A549 (cell line): ENCODE measurements around the gene SERINC3. TPM values are rescaled to one million over a fixed set of nuclear protein-coding genes. Genes with fewer than 3 reads are reported as not detected.

ENCODE experiments used
- ATAC-seq, 2 experiments: fragments of 200-7000 bp in 1 of 2; fragments of >200 bp in 1 of 2; cut with Nextera tagmentation in 1 of 2; cut with Tn5 transposase in 1 of 2; 3 replicates each; pipeline versions ENCODE4 v1.8.0 to v1.9.1; 2018 to 2020; ENCODE audit warnings: mild to moderate bottlenecking in 1 of 2, moderate library complexity in 1 of 2
- CTCF ChIA-PET: fragments of 300-600 bp; sonication (Branson Sonifier 250); formaldehyde crosslinking; extraction: SDS; loops from one replicate; lab custom pipeline; 2021; ENCODE audit warnings: antibody characterized with exemption, inconsistent platforms; lab: Yijun Ruan, JAX
- POLR2A ChIA-PET: fragments of 350-600 bp; formaldehyde crosslinking; extraction: SDS; loops from one replicate; lab custom pipeline; 2021; ENCODE audit warnings: antibody characterized with exemption, inconsistent platforms; lab: Yijun Ruan, JAX
- DNase-seq, 2 experiments: peaks; one replicate each; pipeline versions ENCODE4 v3.0.0 to v3.0.0-alpha.2; 2011 to 2016; ENCODE audit warnings: low read depth in 1 of 2, low spot score in 1 of 2
- FAIRE-seq: peaks from 2 replicates; lab custom pipeline; 2011; peaks lifted over from hg19 to GRCh38; lab: Jason Lieb, UNC
- H3K27ac ChIP-seq, 2 experiments: fragments of >200 bp; sonication (Bioruptor Twin); formaldehyde crosslinking; 3 replicates each; pipeline ENCODE4 v1.5.1; 2016 to 2017
- H3K4me1 ChIP-seq: fragments of >200 bp; sonication (Bioruptor Twin); formaldehyde crosslinking; 3 replicates; pipeline ENCODE4 v1.6.1; 2016
- H3K4me2 ChIP-seq: fragments of >200 bp; sonication (Bioruptor Twin); formaldehyde crosslinking; 3 replicates; pipeline ENCODE4 v1.6.1; 2016
- H3K4me3 ChIP-seq: fragments of >200 bp; sonication (Bioruptor Twin); formaldehyde crosslinking; 3 replicates; pipeline ENCODE4 v1.5.1; 2016
- H3K9me3 ChIP-seq: fragments of >200 bp; sonication (Bioruptor Twin); formaldehyde crosslinking; 3 replicates; pipeline ENCODE4 v1.6.1; 2016
- BHLHE40 ChIP-seq: IDR thresholded peaks from 2 replicates; pipeline ENCODE4 v1.6.1; 2012; ENCODE audit warnings: low read depth, low read length, inconsistent platforms
- CBX2 ChIP-seq: fragments of 200-600 bp; sonication (generic); IDR thresholded peaks from 2 replicates; pipeline ENCODE4 v1.6.1; 2016; ENCODE audit warnings: low read depth, mild to moderate bottlenecking, borderline replicate concordance
- CBX8 ChIP-seq: fragments of 200-600 bp; sonication (generic); IDR thresholded peaks from 2 replicates; pipeline ENCODE4 v1.6.1; 2016
- CEBPB ChIP-seq, 2 experiments: fragments of >200 bp in 1 of 2; sonication (Bioruptor Twin) in 1 of 2; formaldehyde crosslinking in 1 of 2; IDR thresholded peaks; 2 replicates each; pipeline ENCODE4 v1.6.1; 2012 to 2016
- CHD2 ChIP-seq: fragments of 150-350 bp; IDR thresholded peaks from 2 replicates; pipeline ENCODE4 v1.6.1; 2014; ENCODE audit warnings: low read length; ENCODE audit not compliant: partially characterized antibody
- EHMT2 ChIP-seq: fragments of 200-600 bp; sonication (generic); IDR thresholded peaks from 2 replicates; pipeline ENCODE4 v1.6.1; 2016; ENCODE audit warnings: antibody characterized with exemption, low read depth, mild to moderate bottlenecking, moderate library complexity
- FOSB ChIP-seq: fragments of 250-450 bp; sonication (Bioruptor Pico); IDR thresholded peaks from 2 replicates; pipeline ENCODE4 v1.5.0; 2020; ENCODE audit warnings: mild to moderate bottlenecking, moderate library complexity
- FOSL2 ChIP-seq, 2 experiments: fragments of 450-650 bp in 1 of 2; fragments of >200 bp in 1 of 2; sonication (Bioruptor Twin) in 1 of 2; formaldehyde crosslinking; IDR thresholded peaks; 2 replicates each; pipeline versions ENCODE4 v1.5.0 to v1.6.1; 2016 to 2020; ENCODE audit warnings: mild to moderate bottlenecking in 1 of 2, moderate library complexity in 1 of 2
- HEYL ChIP-seq: fragments of 250-450 bp; sonication (Bioruptor Pico); IDR thresholded peaks from 2 replicates; pipeline ENCODE4 v1.8.0; 2021; ENCODE audit warnings: mild to moderate bottlenecking, moderate library complexity
- HOXB5 ChIP-seq: fragments of 250-450 bp; sonication (Bioruptor Pico); IDR thresholded peaks from 2 replicates; pipeline ENCODE4 v1.5.0; 2020; ENCODE audit warnings: mild to moderate bottlenecking, moderate library complexity
- KDM1A ChIP-seq: fragments of 200-600 bp; sonication (generic); IDR thresholded peaks from 2 replicates; pipeline ENCODE4 v1.6.1; 2016; ENCODE audit warnings: low read depth, mild to moderate bottlenecking
- KDM5A ChIP-seq: fragments of 200-600 bp; sonication (generic); IDR thresholded peaks from 2 replicates; pipeline ENCODE4 v1.6.1; 2016; ENCODE audit warnings: antibody characterized with exemption, mild to moderate bottlenecking
- MAFK ChIP-seq: fragments of 450-650 bp; IDR thresholded peaks from 2 replicates; pipeline ENCODE4 v1.6.1; 2014; ENCODE audit not compliant: partially characterized antibody
- MAZ ChIP-seq: fragments of 150-350 bp; IDR thresholded peaks from 2 replicates; pipeline ENCODE4 v1.6.1; 2014; ENCODE audit warnings: antibody characterized with exemption, low read depth, low read length, borderline replicate concordance
- NPAS2 ChIP-seq: fragments of 250-450 bp; sonication (Bioruptor Pico); IDR thresholded peaks from 2 replicates; pipeline ENCODE4 v1.8.0; 2022; ENCODE audit warnings: mild to moderate bottlenecking, moderate library complexity, borderline replicate concordance
- NR3C1 ChIP-seq: fragments of >200 bp; sonication (Bioruptor Twin); formaldehyde crosslinking; IDR thresholded peaks from 3 replicates; pipeline ENCODE4 v1.6.1; 2017
- PHF8 ChIP-seq: fragments of 200-600 bp; sonication (generic); IDR thresholded peaks from 2 replicates; pipeline ENCODE4 v1.6.1; 2016; ENCODE audit warnings: low read depth, mild to moderate bottlenecking, antibody characterized with exemption, moderate library complexity, borderline replicate concordance
- POLR2A ChIP-seq: IDR thresholded peaks from 2 replicates; pipeline ENCODE4 v1.6.1; 2012; ENCODE audit warnings: mild to moderate bottlenecking, low read length
- RCOR1 ChIP-seq: fragments of 150-350 bp; IDR thresholded peaks from 2 replicates; pipeline ENCODE4 v1.6.1; 2014; ENCODE audit warnings: antibody characterized with exemption, low read length, low read depth
- RFX5 ChIP-seq: fragments of 450-650 bp; IDR thresholded peaks from 2 replicates; pipeline ENCODE4 v1.7.1; 2014; ENCODE audit warnings: antibody characterized with exemption, mild to moderate bottlenecking, moderate library complexity
- RNF2 ChIP-seq: fragments of 200-600 bp; sonication (generic); IDR thresholded peaks from 2 replicates; pipeline ENCODE4 v1.6.1; 2016; ENCODE audit warnings: low read depth, mild to moderate bottlenecking, antibody characterized with exemption, moderate library complexity, borderline replicate concordance
- SMC3 ChIP-seq: fragments of >200 bp; sonication (Bioruptor Twin); formaldehyde crosslinking; IDR thresholded peaks from 3 replicates; pipeline ENCODE4 v1.6.1; 2018; ENCODE audit warnings: inconsistent platforms
- ZSCAN20 ChIP-seq: fragments of 250-450 bp; sonication (Bioruptor Pico); IDR thresholded peaks from 2 replicates; pipeline ENCODE4 v1.8.0; 2022; ENCODE audit warnings: mild to moderate bottlenecking, moderate library complexity
- WGBS: methylation state at CpG from one replicate; pipeline ENCODE4 v1.1.6; 2017; ENCODE audit errors: missing lambda C conversion rate; 5-methylcytosine and 5-hydroxymethylcytosine counted together
- polyA plus RNA-seq, 4 experiments: library from polyadenylated mRNA; depleted of rRNA in 3 of 4; stranded (reverse); fragments of >200 nt; fragmentation: RNase III in 1 of 4; extraction: RNeasy Plus Mini Kit Qiagen cat#74134 plus additional on column Dnase treatment in 1 of 4; gene quantifications; 2 replicates in 3 of 4; 3 replicates in 1 of 4; pipeline ENCODE4 v1.2.3, GENCODE V29; 2011 to 2017
- TF ChIP-seq, protein P1 (sequence below): fragments of >200 bp; sonication (Bioruptor Twin); formaldehyde crosslinking; IDR thresholded peaks from 3 replicates; pipeline ENCODE4 v1.6.1; 2016
- TF ChIP-seq, protein P2 (sequence below): fragments of >200 bp; sonication (Bioruptor Twin); formaldehyde crosslinking; IDR thresholded peaks from 2 replicates; pipeline ENCODE4 v1.6.1; 2016
- TF ChIP-seq, protein P3 (sequence below): IDR thresholded peaks from 2 replicates; pipeline ENCODE4 v1.6.1; 2012
- TF ChIP-seq, protein P4 (sequence below): fragments of 250-450 bp; sonication (Bioruptor Pico); IDR thresholded peaks from 2 replicates; pipeline ENCODE4 v1.5.0; 2020; ENCODE audit warnings: low read depth, mild to moderate bottlenecking, moderate library complexity

The SERINC3 gene
- polyA plus RNA-seq, 2 of the 4 experiments (the other 2 are of a cell fraction), result 62.9 to 159 TPM

DNA sequence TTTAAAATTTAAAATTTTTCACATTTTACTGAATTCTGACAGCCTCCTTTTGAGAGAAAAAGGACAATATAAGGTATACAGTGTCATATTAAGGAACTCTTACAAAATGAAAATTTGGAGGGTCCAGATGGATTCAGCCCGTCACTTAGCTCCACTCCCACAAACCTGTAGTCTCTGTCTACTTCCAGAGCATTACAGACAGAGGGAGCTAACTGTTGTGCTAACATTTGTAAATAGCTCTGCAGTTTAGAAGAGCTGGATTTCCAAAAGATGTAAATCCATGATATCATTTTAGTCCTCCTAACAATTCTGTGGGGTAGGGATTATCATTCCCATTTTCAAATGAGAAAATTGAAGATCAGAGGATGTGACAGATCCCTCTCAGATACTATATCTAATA, 16.1 kb upstream of the SERINC3 start:
- POLR2A ChIA-PET, result interaction anchor here (1.0 kb wide), 1 partner anchor 71 kb away, joined by 3 read pairs; no protein-coding TSS in a partner anchor
- no peak; a peak in 1 of 6 replicates for ATAC-seq
- WGBS, result 90% methylated on average over 1 of the region's 1 CpG

DNA sequence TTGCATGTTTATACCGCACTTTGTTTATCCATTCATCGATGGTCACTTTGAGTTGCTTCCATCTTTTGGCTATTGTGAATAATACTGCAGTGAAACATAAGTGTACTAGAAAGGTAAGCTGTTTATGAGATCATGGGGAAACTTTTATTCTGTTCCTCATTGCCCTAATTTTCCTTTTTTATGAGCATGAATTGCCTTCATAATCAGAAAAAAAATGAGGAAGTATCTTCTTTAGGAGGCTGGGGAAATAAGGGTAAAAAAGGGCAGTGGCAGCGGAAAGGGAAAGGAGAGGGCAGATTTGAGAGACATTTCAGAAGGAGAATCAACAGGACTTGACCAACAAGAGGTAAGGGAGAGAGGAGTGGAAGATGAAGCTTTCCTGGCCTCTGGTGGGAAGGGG, 14.3 kb upstream of the SERINC3 start:
- ChIA-PET CTCF (interaction anchor here (1.0 to 5.7 kb wide), 2 partner anchors 61 to 74 kb away, joined by 4 to 35 read pairs; partner anchors contain the start of gene TTPAL), POLR2A (no interaction called here)
- no peaks in the 10 kb centered on the region for H3K9me3 ChIP-seq
- TF ChIP-seq CEBPB (IDR thresholded peaks at IDR 0.05), result no peak
- TF ChIP-seq, protein P1, sequence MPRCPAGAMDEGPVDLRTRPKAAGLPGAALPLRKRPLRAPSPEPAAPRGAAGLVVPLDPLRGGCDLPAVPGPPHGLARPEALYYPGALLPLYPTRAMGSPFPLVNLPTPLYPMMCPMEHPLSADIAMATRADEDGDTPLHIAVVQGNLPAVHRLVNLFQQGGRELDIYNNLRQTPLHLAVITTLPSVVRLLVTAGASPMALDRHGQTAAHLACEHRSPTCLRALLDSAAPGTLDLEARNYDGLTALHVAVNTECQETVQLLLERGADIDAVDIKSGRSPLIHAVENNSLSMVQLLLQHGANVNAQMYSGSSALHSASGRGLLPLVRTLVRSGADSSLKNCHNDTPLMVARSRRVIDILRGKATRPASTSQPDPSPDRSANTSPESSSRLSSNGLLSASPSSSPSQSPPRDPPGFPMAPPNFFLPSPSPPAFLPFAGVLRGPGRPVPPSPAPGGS, result no peak
- TF ChIP-seq PHF8, result no peak
- no peak for TF ChIP-seq EHMT2
- no peak for TF ChIP-seq ZSCAN20
- TF ChIP-seq MAFK, result no peak
- no peak for TF ChIP-seq CHD2
- TF ChIP-seq HOXB5 (CRISPR knock-in tag), result no peak
- no peak for TF ChIP-seq NR3C1
- TF ChIP-seq HEYL, result no peak
- TF ChIP-seq KDM1A, result no peak
- no peak for TF ChIP-seq CBX8
- no peak for TF ChIP-seq RNF2
- peaks cover 16% of the 10 kb centered on the region; the same call in 2 of the 3 replicates for H3K4me1 ChIP-seq
- H3K27ac ChIP-seq, result no peak overlapping the region
- FAIRE-seq (no peak), ATAC-seq (no peak), DNase-seq (no peak)
- no peak overlapping the region for H3K4me2 ChIP-seq
- no peak overlapping the region for H3K4me3 ChIP-seq
- 90% methylated on average over 3 of the region's 3 CpGs for WGBS

More for the DNA sequence above, 16.1 kb upstream of the SERINC3 start:
- H3K27ac ChIP-seq, result no peak overlapping the region
- peaks cover 8% of the 10 kb centered on the region; the same call in 2 of the 3 replicates for H3K4me1 ChIP-seq
- CTCF ChIA-PET, result interaction anchor here (1.1 to 1.7 kb wide), 7 partner anchors 11 to 150 kb away, joined by 3 to 7 read pairs (median 4); no protein-coding TSS in a partner anchor
- TF ChIP-seq CBX8 (no peak), MAZ (no peak), FOSL2 (IDR thresholded peaks at IDR 0.05) (no peak), FOSL2 (CRISPR knock-in tag; IDR thresholded peaks at IDR 0.05) (no peak), NPAS2 (CRISPR knock-in tag) (no peak), HOXB5 (CRISPR knock-in tag) (no peak), RNF2 (no peak)
- TF ChIP-seq, protein P2, sequence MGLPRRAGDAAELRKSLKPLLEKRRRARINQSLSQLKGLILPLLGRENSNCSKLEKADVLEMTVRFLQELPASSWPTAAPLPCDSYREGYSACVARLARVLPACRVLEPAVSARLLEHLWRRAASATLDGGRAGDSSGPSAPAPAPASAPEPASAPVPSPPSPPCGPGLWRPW, result no peak
- TF ChIP-seq, protein P3, sequence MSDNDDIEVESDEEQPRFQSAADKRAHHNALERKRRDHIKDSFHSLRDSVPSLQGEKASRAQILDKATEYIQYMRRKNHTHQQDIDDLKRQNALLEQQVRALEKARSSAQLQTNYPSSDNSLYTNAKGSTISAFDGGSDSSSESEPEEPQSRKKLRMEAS, result no peak
- H3K4me2 ChIP-seq, result no peak overlapping the region
- DNase-seq (no peak), FAIRE-seq (no peak)
- H3K9me3 ChIP-seq, result no peaks in the 10 kb centered on the region
- no peak overlapping the region for H3K4me3 ChIP-seq

DNA sequence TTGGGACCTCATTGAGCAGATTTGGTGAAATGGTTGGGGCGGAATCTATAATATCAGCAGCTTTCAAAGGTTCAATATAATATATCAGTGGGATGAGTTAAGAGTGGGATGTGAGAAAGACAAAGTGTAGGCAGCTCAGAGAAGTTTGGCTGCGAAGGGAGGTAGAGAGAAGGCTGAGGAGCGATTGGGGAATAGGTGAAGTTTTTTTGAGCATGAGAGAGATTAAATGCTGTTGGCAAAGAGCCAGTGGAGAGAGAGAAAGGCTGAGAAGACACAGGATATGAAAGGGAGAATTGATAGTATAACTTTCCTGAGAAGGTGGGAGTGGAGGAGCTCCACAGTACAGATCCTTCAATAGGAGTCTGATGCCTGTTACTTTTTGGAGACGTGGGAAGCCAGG, 12.1 kb upstream of the SERINC3 start:
- 92% methylated on average over 4 of the region's 4 CpGs for WGBS
- Histone ChIP-seq H3K4me2 (0 out of 3 replicates have a peak overlapping the region, but pooled peaks have one; percentile 8), H3K9me3 (no peaks in the 10 kb centered on the region), H3K4me1 (peaks cover 19% of the 10 kb centered on the region; the same call in 2 of the 3 replicates), H3K27ac (no peak overlapping the region), H3K4me3 (no peak overlapping the region)
- ChIA-PET CTCF (interaction anchor here (0.9 to 5.7 kb wide), 5 partner anchors 8 to 149 kb away, joined by 3 to 35 read pairs (median 4); partner anchors contain the start of gene TTPAL), POLR2A (no interaction called here)
- ATAC-seq, result no peak
- no peak for FAIRE-seq
- TF ChIP-seq BHLHE40 (no peak), KDM5A (no peak), FOSB (CRISPR knock-in tag) (no peak), RCOR1 (no peak), MAFK (no peak), KDM1A (no peak), PHF8 (no peak), POLR2A (no peak), CBX2 (no peak), HEYL (no peak), CHD2 (no peak), SMC3 (no peak), CBX8 (no peak), RFX5 (no peak)
- TF ChIP-seq, protein P4, sequence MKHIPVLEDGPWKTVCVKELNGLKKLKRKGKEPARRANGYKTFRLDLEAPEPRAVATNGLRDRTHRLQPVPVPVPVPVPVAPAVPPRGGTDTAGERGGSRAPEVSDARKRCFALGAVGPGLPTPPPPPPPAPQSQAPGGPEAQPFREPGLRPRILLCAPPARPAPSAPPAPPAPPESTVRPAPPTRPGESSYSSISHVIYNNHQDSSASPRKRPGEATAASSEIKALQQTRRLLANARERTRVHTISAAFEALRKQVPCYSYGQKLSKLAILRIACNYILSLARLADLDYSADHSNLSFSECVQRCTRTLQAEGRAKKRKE (CRISPR knock-in tag), result no peak
- no peak for DNase-seq
